Adrenal gland (tissue), 5 donors: Measurements from ENCODE around the gene UBE3C.

Experiments used
- POLR2A ChIP-seq, 2 donors: fragments of 450-650 bp; IDR thresholded peaks; one replicate each; pipeline ENCODE4 v1.6.1; 2017; ENCODE audit warnings: antibody characterized with exemption in 2 of 2, mild to moderate bottlenecking in 2 of 2, moderate library complexity in 1 of 2
- TF ChIP-seq, protein P1 (sequence below), 6 experiments: fragments of 450-650 bp in 4 of 6; fragments of 200-600 bp in 2 of 6; sonication (generic) in 1 of 6; IDR thresholded peaks; 1 replicate in 5 of 6; 2 replicates in 1 of 6; pipeline versions ENCODE4 v1.5.1 to v1.8.0; 2016 to 2021; ENCODE audit warnings: antibody characterized with exemption in 6 of 6, mild to moderate bottlenecking in 2 of 6, moderate library complexity in 1 of 6
- donor health status: DM: no; HTN: no; CAD: no.

DNA sequence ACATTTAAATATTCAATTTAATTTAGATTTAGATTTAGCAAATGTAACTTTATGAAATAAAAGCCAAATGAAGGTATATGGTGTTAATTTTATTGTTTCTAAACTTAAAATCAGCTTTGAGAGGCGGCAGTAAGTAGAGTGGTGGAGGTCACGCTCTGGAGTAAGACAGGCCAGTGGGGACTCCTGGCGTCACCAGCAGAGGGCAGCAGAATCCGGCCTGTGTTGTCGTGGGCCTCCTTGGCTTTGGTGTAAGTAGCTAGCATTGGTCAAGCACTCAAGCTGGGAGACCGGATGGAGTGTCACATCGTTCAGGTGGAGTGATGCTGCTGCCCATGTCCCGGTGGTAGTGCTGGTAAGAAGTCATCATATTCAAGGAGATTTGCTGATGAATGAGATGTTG, 99.4 kb downstream of the UBE3C start:
- TF ChIP-seq, protein P1, sequence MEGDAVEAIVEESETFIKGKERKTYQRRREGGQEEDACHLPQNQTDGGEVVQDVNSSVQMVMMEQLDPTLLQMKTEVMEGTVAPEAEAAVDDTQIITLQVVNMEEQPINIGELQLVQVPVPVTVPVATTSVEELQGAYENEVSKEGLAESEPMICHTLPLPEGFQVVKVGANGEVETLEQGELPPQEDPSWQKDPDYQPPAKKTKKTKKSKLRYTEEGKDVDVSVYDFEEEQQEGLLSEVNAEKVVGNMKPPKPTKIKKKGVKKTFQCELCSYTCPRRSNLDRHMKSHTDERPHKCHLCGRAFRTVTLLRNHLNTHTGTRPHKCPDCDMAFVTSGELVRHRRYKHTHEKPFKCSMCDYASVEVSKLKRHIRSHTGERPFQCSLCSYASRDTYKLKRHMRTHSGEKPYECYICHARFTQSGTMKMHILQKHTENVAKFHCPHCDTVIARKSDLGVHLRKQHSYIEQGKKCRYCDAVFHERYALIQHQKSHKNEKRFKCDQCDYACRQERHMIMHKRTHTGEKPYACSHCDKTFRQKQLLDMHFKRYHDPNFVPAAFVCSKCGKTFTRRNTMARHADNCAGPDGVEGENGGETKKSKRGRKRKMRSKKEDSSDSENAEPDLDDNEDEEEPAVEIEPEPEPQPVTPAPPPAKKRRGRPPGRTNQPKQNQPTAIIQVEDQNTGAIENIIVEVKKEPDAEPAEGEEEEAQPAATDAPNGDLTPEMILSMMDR (IDR thresholded peaks at IDR 0.05) = no peak
- TF ChIP-seq POLR2A (IDR thresholded peaks at IDR 0.05) = no peak
